ENCODE results near the gene VWA8. TPM values are rescaled to one million over a fixed set of nuclear protein-coding genes. Genes with fewer than 3 reads are reported as not detected.
"Not testable (repeated sequence)": the region's sequence is repeated elsewhere in the genome, so short reads cannot be mapped to it uniquely, and the experiment has no call there.

The VWA8 gene
- total RNA-seq, 1 donor from 2014 or later = 26.4 TPM

DNA sequence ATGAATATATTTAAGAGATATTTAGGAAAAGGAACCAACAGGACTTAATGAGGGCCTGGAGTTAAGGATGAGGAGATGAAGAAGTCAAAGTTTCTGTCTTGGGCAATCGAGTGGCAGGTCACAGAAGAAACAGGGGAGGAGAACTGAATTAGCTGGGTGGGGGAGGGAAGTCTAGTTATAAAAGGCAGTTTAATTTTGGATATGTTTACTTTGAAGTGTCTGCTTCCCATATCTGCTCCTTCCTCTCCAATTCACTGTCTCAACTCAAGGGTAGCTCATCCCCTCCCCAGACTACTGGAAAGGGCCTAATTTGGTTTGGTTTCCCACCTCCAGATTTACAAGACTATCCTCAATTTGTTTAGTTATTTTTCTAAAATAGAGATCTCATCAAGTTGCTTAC, 195.9 kb downstream of the VWA8 start:
- H3K27me3 Mint-ChIP-seq (ENCODE audit: insufficient read depth) = no peaks in the 10 kb centered on the region
- no peaks in the 10 kb centered on the region for H3K9me3 Mint-ChIP-seq
- no peak for DNase-seq (ENCODE audit: low spot score)
- H3K36me3 Mint-ChIP-seq (ENCODE audit: low read depth) = peaks cover 4% of the 10 kb centered on the region
- peaks cover 12% of the 10 kb centered on the region for H3K4me1 Mint-ChIP-seq (ENCODE audit: low read depth)
- no peak overlapping the region for H3K4me3 Mint-ChIP-seq
- intact Hi-C loops (cut with micrococcal nuclease) = no loop called here
- H3K27ac Mint-ChIP-seq = no peak overlapping the region

GRCh38 chr13:41764558-41764957, 196.4 kb downstream of the VWA8 start:
- peaks cover 5% of the 10 kb centered on the region for H3K36me3 Mint-ChIP-seq (ENCODE audit: low read depth)
- no peaks in the 10 kb centered on the region for H3K27me3 Mint-ChIP-seq (ENCODE audit: insufficient read depth)
- no peak overlapping the region for H3K27ac Mint-ChIP-seq
- intact Hi-C loops (cut with micrococcal nuclease) = no loop called here
- no peak overlapping the region for H3K4me3 Mint-ChIP-seq
- H3K9me3 Mint-ChIP-seq = no peaks in the 10 kb centered on the region
- peaks cover 12% of the 10 kb centered on the region for H3K4me1 Mint-ChIP-seq (ENCODE audit: low read depth)
- DNase-seq (ENCODE audit: low spot score) = no peak

GRCh38 chr13:41763782-41764181, 197.1 kb downstream of the VWA8 start:
- no peaks in the 10 kb centered on the region for H3K9me3 Mint-ChIP-seq
- intact Hi-C loops (cut with micrococcal nuclease) = no loop called here

GRCh38 chr13:41762796-41763195, 198.1 kb downstream of the VWA8 start:
- intact Hi-C loops (cut with micrococcal nuclease) = no loop called here
- H3K9me3 Mint-ChIP-seq = no peaks in the 10 kb centered on the region
- H3K4me1 Mint-ChIP-seq (ENCODE audit: low read depth) = peaks cover 12% of the 10 kb centered on the region
- H3K27me3 Mint-ChIP-seq (ENCODE audit: insufficient read depth) = no peaks in the 10 kb centered on the region
- no peak overlapping the region for H3K4me3 Mint-ChIP-seq
- H3K27ac Mint-ChIP-seq = no peak overlapping the region
- DNase-seq (ENCODE audit: low spot score) = no peak
- peaks cover 9% of the 10 kb centered on the region for H3K36me3 Mint-ChIP-seq (ENCODE audit: low read depth)

More at GRCh38 chr13:41763782-41764181, 197.1 kb downstream of the VWA8 start:
- DNase-seq (ENCODE audit: low spot score) = no peak
- H3K4me1 Mint-ChIP-seq (ENCODE audit: low read depth) = peaks cover 12% of the 10 kb centered on the region
- H3K27me3 Mint-ChIP-seq (ENCODE audit: insufficient read depth) = no peaks in the 10 kb centered on the region
- H3K27ac Mint-ChIP-seq = no peak overlapping the region
- peaks cover 9% of the 10 kb centered on the region for H3K36me3 Mint-ChIP-seq (ENCODE audit: low read depth)
- no peak overlapping the region for H3K4me3 Mint-ChIP-seq

DNA sequence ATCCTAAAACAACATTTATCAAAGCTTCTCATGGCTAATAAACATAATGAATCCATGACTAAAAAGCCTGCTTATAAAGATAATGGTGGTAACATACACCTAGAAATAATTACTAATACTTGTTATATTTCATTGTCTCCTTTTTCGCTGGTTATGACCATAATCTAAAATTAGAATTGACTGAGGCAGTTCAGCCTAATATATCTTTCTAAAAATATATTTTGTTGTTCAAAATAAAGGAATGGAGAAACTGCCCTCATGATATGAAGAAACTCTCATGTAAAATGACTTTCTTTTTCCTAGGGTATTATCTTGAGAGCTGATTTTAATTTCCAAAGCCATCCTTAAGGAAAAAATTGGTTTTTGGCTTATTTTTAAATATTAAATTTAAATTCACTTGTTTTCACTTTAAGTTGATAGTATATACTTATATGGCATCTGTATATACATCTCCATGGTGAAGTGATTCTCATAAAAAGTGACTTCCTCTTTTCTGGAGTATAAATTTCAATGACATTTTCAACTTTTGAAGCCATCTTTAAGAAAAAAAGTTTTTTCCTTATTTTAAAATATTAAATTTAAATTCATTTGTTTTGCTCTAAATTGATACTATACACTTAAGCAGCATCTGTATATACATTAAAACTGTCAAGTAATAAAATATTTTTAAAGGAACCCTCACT, 204.6 kb downstream of the VWA8 start:
- no peaks in the 10 kb centered on the region for H3K27me3 Mint-ChIP-seq (ENCODE audit: insufficient read depth)
- DNase-seq (ENCODE audit: low spot score) = no peak
- H3K4me3 Mint-ChIP-seq = no peak overlapping the region
- H3K36me3 Mint-ChIP-seq (ENCODE audit: low read depth) = peaks cover 20% of the 10 kb centered on the region
- intact Hi-C loops (cut with micrococcal nuclease) = no loop called here
- no peaks in the 10 kb centered on the region for H3K4me1 Mint-ChIP-seq (ENCODE audit: low read depth)
- H3K9me3 Mint-ChIP-seq = no peaks in the 10 kb centered on the region
- no peak overlapping the region for H3K27ac Mint-ChIP-seq

DNA sequence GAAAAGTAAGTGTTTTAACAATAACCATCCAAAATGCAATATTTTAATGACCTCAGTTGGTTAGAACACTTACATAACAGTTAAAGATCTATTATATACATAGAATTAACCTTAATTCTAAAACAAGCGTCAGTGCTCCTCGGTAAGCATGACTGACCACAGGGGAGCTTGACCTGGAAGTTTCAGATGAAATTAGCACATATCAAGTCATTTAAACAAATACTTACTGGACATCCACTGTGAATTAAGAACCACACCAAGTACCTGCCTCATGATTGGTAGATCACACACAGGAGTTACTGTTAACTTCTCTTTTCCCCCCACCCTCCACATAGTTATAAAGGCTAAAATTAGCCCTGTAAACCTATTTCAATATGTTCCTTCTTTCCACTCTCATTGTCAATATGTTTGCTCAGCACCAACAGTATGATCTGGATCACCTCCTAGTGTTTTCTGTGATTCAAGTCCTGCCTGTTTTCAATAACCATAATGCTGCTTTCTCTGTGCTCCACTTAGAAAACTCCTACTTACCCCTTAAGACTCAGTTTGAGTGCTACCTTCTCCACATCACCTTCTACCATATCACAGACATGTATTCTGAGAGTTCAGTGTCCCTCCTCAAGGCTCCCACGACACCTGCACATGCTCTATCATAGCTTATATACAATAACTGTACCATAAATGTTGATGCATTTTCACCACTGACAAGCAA, 209.0 kb downstream of the VWA8 start:
- Mint-ChIP-seq H3K4me1 (ENCODE audit: low read depth) (no peaks in the 10 kb centered on the region), H3K27me3 (ENCODE audit: insufficient read depth) (no peaks in the 10 kb centered on the region), H3K4me3 (no peak overlapping the region), H3K36me3 (ENCODE audit: low read depth) (peaks cover 31% of the 10 kb centered on the region), H3K9me3 (peaks cover 7% of the 10 kb centered on the region), H3K27ac (no peak overlapping the region)
- intact Hi-C loops (cut with micrococcal nuclease) = no loop called here
- no peak for DNase-seq (ENCODE audit: low spot score)

- DNase-seq (ENCODE audit: low spot score) = no peak
- no peaks in the 10 kb centered on the region for H3K27me3 Mint-ChIP-seq (ENCODE audit: insufficient read depth)
- H3K4me3 Mint-ChIP-seq = no peak overlapping the region
- H3K36me3 Mint-ChIP-seq (ENCODE audit: low read depth) = peaks cover 33% of the 10 kb centered on the region
- H3K9me3 Mint-ChIP-seq = peaks cover 7% of the 10 kb centered on the region
- H3K4me1 Mint-ChIP-seq (ENCODE audit: low read depth) = no peaks in the 10 kb centered on the region
- intact Hi-C loops (cut with micrococcal nuclease) = no loop called here
- no peak overlapping the region for H3K27ac Mint-ChIP-seq
Observed at GRCh38 chr13:41751277-41751676, 209.6 kb downstream of the VWA8 start.

DNA sequence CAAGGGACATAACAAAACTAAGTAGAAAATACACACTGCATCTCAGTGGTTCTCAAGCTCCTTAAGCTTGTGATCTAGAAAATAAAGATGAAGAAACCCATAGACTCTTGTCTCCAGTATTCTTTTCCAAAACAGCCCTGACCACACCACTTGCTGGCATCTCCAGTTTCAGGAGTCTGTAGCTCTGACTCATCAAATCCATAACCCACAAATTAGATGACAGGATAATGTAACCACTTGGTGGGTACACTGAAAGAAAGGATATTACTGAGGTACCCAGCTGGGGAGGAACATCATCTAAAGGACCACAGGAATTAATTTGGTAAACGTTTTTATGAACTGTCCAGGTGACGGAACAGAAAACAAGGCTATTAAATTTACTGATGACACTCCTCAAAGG, 214.7 kb downstream of the VWA8 start:
- Mint-ChIP-seq H3K4me1 (ENCODE audit: low read depth) (no peaks in the 10 kb centered on the region), H3K27ac (no peak overlapping the region), H3K36me3 (ENCODE audit: low read depth) (peaks cover 23% of the 10 kb centered on the region), H3K4me3 (no peak overlapping the region), H3K9me3 (peaks cover 7% of the 10 kb centered on the region), H3K27me3 (ENCODE audit: insufficient read depth) (no peaks in the 10 kb centered on the region)
- intact Hi-C loops (cut with micrococcal nuclease) = no loop called here
- no peak for DNase-seq (ENCODE audit: low spot score)

- H3K4me1 Mint-ChIP-seq (ENCODE audit: low read depth); H3K27ac Mint-ChIP-seq; intact Hi-C loops (cut with micrococcal nuclease); H3K27me3 Mint-ChIP-seq (ENCODE audit: insufficient read depth); DNase-seq (ENCODE audit: low spot score); H3K9me3 Mint-ChIP-seq; H3K4me3 Mint-ChIP-seq: not testable (repeated sequence)
- H3K36me3 Mint-ChIP-seq (ENCODE audit: low read depth) = peaks cover 22% of the 10 kb centered on the region
Observed at GRCh38 chr13:41745496-41745895, 215.4 kb downstream of the VWA8 start.

- Mint-ChIP-seq H3K27ac (no peak overlapping the region), H3K4me3 (no peak overlapping the region), H3K9me3 (no peaks in the 10 kb centered on the region), H3K36me3 (ENCODE audit: low read depth) (peaks cover 6% of the 10 kb centered on the region), H3K27me3 (ENCODE audit: insufficient read depth) (no peaks in the 10 kb centered on the region), H3K4me1 (ENCODE audit: low read depth) (no peaks in the 10 kb centered on the region)
- DNase-seq (ENCODE audit: low spot score) = no peak
- intact Hi-C loops (cut with micrococcal nuclease) = no loop called here
Observed at GRCh38 chr13:41742917-41743552, 217.9 kb downstream of the VWA8 start.

GRCh38 chr13:41740479-41740878, 220.4 kb downstream of the VWA8 start:
- intact Hi-C loops (cut with micrococcal nuclease) = no loop called here
- Mint-ChIP-seq H3K9me3 (no peaks in the 10 kb centered on the region), H3K27ac (no peak overlapping the region), H3K36me3 (ENCODE audit: low read depth) (no peaks in the 10 kb centered on the region), H3K4me3 (no peak overlapping the region), H3K4me1 (ENCODE audit: low read depth) (no peaks in the 10 kb centered on the region), H3K27me3 (ENCODE audit: insufficient read depth) (no peaks in the 10 kb centered on the region)
- no peak for DNase-seq (ENCODE audit: low spot score)

GRCh38 chr13:41722684-41723535, 238.0 kb downstream of the VWA8 start:
- Mint-ChIP-seq H3K27me3 (ENCODE audit: insufficient read depth) (no peaks in the 10 kb centered on the region), H3K4me1 (ENCODE audit: low read depth) (no peaks in the 10 kb centered on the region), H3K9me3 (no peaks in the 10 kb centered on the region), H3K27ac (no peak overlapping the region), H3K36me3 (ENCODE audit: low read depth) (peaks cover 9% of the 10 kb centered on the region), H3K4me3 (no peak overlapping the region)
- DNase-seq (ENCODE audit: low spot score) = no peak
- intact Hi-C loops (cut with micrococcal nuclease) = no loop called here
